CD4-positive, alpha-beta T cell treated with Interleukin-4 for 1 hour (primary cell): ENCODE results near the gene GRID1.
"Not testable (repeated sequence)": the region's sequence is repeated elsewhere in the genome, so short reads cannot be mapped to it uniquely, and the experiment has no call there.

Experiments
- DNase-seq, 2 donors: peaks; one replicate each; pipeline ENCODE4 v3.0.0-alpha.2; 2020 to 2022

Gene GRID1

DNA sequence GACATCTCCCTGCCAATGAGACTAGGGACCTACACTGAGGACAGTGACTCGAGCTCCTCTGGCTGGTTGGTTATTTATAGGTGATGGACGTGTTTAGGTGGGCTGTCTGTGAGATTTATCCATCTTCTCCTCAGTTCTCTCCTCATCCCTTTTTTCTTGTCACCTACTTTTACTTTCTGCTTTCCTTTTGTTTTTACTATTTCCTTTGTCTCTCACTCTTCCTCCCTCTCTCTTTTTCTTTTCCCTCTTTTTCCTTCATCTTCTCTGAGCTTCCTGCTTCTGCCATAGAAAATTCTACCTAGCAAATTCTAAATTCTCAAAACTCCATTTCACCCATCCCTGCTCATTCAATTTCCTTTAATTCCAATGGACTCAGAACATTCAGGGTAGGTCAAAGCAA, 478.0 kb downstream of the GRID1 start:
- DNase-seq, result no peak

DNA sequence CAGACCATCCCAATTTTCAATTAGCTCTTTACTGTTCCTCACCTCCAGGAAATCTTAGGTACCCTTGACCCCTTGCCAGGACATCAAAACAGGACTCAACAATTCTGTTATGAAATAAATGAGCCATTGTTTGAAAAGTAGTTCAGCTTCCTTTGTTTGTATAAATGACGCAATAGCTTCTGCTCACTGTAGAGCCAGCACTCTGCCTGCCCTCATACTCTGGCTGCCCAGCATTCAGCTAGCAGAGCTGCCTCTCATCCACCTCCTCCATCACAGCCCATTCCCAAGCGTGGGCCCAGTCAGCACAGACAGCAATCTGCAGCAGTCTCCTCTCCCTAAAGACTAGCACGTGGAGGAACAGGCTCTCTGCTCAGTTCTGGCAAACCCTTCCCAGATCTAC, 478.6 kb downstream of the GRID1 start:
- DNase-seq, result no peak

DNA sequence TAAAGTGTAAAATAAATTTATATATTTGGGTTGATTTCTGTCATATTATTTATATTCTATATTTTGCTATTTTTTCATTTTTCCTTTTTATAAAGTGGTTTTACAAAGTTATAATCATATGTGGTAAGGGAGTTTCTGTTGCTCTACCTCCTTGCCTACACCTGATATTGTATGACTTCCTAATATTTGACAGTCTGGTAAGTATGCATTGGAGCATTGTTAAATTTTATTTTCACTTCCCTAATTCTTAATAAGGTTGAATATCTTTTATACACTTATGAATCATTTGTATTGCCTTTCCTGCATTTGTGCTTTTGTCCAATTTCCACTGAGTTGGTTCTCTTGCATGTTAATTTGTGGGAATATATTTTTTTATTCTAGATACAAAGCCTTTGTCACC, 492.4 kb downstream of the GRID1 start:
- DNase-seq, result no peak

DNA sequence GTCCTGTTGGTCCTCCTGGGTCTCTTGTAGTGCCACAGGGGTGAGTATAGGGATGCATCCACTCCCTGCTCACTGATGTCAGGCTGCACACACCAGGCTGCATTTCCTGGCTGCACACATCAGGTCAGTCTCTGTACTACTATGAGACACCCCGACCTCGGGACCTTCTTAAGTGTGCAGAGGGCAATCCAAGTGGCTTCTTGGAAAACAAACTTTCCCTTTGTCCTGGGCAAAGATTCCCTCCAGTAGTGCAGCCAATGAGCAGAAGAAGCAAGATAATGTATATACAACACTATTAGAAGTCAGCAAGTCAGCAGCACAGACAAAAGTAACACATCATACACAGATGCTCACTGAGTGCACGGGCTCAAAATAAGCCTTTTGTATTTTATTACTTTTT, 493.5 kb downstream of the GRID1 start:
- no peak for DNase-seq

DNA sequence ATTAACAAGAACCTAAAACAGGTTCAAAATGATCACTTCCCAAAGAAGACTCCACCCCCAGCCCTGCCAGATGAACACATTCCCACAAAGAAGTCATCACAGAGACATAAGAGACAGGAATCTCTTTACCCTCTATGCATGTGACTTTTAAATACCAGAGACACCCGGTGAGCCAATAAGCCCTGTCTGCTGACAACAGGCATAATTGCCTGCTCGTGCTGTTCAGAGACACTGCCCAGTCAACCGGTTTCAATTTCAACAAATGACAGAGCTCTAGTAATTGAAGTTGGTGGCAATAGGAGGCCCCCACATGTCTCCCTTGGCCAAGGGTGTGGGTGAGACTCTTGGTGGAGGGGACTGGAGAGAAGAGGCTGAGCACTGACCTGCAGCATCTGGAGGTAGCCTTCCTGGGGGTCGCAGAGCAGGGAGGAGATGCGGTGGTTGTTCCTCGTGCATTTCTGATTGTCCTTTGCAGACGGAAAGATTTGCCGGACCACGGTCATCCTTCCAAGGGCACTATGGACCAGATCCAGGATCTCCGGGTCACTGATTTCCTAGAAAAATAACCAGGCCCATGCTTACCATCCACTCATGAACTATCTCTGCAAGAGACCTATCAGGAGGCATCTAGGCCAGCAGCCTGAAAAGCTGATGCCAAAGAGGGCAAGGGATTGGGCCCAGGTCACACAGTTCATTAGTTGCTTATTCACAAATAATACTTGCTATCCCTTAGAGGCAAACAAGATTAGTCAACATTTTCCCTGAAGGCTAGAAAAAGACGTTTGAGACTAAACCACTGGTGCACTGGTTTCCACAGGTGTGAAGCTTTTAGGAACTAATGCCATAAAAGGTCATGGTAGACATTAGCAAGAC, 497.7 kb downstream of the GRID1 start:
- no peak for DNase-seq

DNA sequence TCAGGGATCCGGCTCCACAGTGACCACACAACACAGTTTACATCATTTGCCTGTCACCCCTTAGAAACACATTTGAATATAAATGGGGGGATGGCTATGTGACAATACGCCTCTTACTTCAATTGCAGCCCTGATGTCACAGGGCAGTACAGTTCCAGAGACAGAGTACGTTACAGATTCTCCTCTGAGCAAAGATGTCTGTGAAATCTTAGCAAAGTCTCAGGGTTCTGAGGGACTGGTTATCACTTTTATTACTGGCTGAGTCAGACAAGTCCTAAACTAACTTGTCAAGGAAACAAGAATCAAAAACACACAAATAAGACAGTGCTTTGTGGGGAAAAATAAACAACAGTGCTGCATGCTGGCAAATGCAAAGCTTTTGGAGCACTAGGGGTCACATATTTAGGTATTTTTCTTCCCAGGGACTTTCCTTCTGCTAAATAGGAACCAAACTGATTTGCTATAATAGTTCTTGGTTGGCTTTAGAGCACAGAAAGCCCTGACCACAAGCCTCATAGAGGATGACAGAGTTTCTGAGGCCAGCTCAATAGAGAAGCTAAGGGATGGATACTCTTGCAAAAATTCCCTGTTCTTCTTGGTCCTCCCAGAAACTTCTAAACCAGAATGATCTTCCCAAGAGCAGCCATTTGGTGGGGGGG, 501.6 kb downstream of the GRID1 start:
- no peak for DNase-seq

DNA sequence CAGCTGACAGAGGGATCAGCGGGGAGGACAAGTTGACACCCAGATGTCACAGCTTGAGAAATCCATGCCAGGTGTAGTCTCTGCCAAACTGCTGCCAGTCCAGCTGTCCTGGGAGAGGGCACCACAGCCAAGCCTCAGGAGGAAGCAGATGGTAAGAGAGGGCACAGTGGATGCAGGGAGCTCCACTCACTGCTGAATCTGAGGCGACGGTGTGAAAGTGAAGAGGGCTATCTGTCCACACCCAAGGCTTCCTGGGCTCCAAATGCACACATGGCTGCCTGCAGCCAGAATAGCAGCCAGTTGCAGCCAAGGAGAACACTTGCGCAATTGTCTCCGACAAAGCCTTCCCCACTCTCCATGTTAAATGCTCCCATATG, 502.4 kb downstream of the GRID1 start:
- no peak for DNase-seq

DNA sequence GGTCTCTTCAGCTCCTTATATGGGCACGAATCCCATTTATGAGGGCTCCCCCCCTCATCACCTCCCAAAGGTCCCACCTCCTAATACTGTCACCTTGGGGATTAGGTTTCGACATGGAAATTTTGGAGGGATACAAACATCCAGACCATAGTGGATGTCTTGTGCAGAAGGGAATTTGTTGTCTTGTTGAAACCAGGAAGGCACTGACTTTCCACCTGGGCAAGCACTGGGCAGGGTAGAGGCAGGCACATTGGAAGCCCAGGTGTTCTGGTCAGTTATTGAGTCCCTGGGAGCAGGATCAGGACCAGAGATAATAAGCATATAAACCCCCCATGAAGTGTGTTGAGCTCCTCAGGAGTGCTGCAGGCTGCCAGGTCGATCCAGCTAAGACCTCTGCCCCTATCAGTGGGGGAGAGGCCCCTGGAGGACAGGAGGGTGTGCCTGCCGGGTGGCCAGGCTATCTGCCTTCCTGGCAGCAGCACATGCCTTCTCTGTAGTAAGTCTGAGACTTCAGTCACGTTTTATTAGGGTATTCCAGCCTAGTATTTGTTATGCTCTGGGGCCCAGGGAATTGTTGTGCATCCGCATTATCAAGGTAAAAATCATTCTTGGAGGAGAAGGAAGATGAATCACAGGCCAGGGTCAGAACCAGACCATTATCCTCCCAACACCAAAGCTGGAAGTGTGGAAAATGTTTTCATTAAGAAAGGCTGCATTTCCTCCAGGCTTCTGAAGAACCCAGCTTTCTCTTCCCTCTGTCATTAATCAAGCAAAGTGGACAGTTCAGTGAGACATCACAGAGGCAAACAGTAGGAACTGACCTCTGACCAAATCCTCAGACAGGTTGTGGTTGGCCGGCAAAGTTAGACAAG, 503.1 kb downstream of the GRID1 start:
- no peak for DNase-seq

DNA sequence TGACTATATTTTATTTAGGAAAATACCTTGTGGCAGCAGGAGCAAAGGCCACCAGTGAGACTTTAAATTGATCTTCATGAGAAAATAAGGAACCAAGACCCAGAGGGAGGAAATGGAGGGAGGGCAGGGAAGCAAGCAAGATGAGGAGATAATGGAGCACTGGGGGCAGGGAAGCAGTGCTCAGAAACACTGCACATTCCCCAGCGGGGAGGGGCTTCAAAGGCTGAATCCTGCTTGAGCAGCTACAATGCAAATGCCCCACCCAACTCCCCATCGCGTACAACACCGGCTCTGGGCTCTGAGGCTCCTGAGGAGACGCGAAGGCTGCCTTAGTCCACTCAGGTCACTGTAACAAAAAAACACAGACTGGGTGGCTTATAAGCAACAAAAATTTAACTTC, 503.8 kb downstream of the GRID1 start:
- no peak for DNase-seq

DNA sequence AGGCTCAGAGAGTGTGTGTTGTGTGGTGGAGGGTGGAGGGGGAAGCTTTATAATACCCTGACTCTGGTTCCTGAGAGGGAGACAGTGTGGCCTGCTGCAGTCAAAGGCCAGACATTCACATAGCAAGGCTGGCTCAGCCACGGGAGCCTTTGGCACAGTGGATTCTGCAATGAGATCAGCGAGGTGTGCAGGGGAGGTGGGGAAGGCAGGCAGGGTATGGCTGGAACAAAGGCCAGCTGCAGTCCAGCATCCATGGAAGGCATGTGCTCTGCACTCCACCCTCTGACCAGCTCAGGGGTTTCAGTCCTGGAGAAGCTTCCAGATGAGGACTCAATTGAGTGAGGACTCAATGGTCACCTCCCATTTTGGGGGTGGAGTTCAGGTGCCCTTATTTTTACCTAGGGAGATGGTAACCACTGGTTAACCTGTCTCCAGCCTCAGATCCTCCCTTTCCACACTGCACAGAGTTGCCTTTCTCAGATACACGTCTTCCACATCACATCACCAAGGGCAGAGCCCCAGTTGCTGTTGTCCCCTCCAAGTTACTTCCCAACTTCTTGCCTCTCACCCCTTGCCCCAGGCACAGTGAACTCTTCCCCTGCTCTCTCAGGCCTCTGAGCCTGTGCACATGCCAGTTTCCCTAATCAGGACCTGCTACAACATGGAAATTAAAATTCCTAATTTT, 504.9 kb downstream of the GRID1 start:
- no peak for DNase-seq

DNA sequence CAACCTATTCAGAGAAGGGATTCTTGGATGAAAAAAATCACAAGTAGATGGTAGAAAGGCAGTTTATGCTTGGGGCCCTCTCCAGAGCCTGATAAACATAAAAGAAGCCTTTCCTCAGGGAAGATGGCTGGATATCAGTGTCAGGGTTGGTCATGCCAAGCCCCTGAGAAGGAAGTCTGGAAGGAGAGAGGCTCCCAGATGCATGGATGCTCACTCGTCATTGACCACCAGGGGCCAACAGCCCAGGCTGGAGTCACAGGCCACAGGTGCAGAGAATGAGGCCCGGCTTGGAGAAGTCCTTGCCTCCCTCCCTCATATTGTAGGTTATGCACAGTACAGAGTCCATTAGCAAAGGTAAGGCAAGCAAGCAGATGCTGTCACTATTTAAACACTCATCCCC, 506.7 kb downstream of the GRID1 start:
- DNase-seq, result no peak

DNA sequence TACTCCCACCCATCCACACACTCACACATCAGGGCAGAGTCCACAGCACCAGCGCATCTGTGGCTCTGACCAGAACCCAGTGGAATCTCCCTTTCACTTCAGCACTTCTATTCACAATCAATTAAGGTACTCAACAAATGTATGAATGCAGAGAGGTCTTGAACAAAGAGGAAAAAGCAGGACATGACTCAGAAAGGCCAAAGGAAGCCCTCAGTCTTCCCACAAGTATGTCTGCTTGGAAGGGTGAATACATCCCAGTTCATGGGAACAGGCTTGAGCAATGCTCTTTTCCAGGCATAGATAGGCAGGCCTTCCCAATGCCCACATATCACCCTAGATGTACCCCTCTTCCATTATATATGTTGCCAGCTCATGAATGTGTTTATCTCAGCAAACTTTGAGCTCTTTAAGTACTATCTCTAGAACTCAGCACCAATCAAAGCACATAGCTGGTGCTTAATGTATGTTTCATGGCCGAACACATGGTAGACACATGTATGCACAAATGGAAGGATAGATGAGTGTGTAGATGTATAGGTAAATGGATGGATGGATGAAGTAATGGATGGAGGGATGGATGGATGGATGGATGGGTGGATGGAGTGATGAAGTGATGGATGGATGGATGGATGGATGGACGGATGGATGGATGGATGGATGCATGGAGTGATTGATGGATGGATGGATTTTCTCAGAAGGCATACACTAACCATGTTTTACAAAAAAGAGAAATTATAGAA, 507.6 kb downstream of the GRID1 start:
- no peak for DNase-seq

DNA sequence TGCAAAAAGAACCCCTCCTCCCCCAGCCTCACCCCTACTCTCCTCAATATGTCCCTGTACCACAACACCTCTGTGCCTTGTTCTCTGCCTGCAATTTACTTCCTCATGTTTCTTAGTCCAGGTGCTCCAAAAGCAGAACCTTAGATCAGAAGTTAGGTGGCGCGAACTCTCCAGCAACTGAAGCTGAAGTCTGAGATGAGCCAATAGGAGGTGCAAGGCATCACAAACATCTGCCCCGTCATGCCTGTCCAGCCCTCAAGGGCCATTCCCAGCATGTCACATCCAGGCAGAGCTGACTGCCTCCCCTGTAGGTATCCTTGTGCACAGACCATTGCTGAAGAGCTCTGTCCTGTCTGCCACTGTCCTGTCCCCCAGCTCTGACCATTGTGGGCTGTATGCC, 508.8 kb downstream of the GRID1 start:
- no peak for DNase-seq

DNA sequence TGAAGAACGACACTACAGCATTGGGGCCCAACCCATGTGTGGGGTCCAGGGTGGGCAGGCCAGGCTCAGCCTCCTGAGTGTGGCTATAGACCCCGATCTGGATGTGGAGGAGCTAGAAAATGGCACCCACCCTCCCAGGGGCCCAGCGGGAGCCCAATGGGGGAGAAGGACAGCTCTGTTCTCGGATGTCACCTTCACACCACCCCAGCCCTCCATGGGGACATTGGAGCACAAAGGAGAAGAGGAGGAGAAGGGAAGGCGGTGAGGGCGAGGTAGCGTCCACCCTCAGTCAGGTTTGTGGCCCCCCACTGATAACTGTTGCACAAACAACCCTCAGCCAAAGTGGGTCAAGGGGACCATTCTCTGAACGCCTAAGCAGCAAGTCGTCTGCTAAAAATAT, 509.3 kb downstream of the GRID1 start:
- DNase-seq, result no peak

DNA sequence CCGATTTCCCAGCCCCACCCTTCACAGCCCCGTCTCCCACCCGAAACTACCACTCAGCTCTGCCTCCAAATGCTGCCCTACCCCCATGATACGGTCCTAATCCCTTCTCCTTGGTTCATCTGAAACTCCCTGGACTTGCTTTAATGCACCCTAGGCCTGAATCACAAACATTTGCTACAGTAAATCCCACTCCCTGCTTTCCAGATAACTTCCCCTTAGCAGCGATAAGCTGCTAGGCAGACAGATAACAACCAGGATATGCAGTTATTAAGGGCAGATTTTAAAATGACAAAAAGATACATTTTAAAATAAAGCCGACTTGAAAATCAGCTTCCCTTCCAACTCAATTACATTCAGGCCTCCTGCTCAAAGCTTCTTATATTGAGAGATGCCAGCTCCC, 514.7 kb downstream of the GRID1 start:
- DNase-seq, result no peak

DNA sequence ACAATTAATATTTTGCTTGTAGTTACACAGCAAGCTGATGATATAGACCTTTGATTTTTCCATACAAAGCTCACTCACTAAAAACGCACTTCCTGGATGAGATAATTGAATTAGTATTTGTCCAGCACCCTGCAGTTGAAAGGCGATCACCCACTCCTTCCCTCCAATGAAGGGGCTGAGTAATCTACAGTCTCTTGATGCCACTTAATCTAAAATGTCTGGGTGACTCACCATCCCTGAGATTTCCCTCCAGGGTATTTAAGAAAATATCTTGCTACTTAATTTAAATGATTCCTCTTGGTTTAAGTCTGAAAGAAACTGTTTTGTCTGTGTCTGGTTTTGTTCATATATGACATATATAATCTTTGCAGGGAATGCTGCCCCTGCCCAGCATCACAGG, 515.3 kb downstream of the GRID1 start:
- DNase-seq, result no peak

DNA sequence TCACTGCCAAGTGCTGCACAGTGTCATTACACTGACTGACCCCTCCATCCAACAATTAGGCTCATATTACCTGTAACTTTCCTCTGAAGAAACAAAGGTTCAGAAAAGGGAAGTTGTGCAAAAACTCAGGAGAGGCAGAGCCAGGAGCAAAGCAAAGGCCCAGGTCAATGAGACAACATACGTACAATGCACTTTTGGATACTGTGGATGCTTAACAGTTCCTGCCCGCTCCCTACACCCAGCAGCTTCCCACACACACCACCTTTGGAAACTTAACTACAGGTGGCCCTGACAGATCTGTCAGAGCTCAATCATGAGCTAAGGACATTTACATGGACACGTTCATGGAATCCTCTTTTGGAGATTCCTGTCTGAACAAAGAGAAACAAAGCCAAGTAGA, 515.9 kb downstream of the GRID1 start:
- DNase-seq, result no peak

DNA sequence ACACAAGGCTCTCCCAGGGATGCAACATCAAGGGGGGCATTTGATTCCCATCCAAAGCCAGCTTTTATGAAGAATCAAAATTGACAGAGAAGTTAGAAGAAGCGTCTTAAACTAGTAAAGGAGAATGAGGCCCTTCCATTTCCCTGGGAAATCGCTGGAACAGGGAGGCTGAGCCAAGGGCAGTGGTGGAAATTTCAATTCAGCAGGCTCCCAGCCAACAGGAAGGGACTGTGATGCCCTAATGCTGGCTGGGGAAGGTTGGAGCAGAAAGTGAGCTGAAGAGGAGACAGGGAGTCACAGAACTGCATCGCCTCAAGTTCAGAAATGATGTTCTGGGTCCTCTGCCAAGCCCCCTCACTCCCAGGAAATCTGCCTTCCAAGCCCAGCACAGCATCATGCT, 517.3 kb downstream of the GRID1 start:
- no peak for DNase-seq

DNA sequence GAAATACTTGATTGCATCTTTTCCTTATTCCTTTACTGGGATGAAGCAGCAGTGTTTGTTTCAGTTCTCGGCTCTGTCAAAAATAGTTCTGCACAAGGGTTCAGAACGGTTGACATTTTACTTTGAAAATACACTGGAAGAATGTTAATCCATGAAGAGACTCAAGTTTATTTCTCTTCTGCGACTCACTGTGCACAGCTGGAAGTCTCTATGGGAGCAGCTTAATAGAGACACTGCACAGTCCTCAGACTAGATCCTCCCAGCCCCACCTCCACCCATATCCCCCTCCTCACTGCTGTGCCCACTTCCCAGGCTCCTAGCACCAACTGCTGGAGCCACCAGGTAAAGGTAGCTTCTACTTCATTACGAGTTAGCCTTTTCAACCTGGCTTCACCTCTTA, 517.8 kb downstream of the GRID1 start:
- no peak for DNase-seq

DNA sequence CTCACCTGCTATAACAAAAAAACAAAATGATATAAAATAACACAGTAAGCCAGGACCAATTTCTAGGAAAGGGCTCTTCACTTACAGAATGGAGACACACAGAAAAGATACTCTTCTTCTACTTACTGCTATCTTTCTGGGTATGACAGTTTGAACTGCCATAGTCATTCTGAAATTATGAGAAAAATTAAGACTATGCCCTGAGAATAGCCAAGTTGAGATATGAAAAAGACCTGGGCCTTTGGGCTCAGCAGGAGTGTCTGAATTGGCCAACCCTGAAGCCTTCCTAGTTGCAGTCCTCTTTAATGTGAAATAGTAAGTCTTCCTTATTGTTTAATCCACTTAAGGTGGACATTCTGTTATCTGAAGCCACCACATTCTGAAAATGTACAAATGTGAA, 519.5 kb downstream of the GRID1 start:
- DNase-seq, result no peak

DNA sequence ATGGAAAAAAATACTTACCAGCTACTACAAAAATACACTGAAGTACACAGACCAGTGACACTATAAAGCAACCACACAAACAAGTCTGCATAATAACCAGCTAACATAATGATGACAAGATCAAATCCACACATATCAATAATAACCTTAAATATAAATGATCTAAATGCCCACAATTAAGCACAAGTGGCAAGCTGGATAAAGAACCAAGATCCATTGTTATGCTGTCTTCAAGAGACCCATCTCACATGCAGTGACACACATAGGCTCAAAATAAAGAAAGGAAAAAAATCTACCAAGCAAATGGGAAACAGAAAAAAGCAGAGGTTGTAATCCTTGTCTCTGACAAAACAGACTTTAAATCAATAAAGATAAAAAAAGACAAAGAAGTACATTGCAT, 527.9 kb downstream of the GRID1 start:
- not testable (repeated sequence) for DNase-seq

DNA sequence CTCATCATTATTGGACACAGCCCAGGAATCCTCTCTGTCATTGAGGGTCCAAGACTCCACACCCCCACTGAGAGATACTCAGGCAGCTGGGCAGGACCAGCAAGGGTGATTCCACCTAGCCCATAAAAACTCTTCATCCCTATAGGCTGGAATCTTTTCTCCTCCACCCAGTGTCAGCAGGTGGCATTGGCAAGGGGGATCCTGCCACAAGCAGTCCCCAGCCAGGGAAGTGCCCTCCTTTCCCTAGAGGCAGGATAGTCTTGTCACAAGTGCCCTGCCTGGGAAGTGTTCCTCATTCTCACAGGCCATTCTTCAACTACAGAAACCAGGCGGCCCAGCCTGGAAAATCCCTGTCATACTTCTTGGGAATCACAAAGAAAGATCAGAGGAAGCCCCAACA, 533.6 kb downstream of the GRID1 start:
- DNase-seq, result no peak
